ENCODE measurements around the gene DOCK9. TPM values are rescaled to one million over a fixed set of nuclear protein-coding genes. Genes with fewer than 3 reads are reported as not detected.

DOCK9 gene, protein sequence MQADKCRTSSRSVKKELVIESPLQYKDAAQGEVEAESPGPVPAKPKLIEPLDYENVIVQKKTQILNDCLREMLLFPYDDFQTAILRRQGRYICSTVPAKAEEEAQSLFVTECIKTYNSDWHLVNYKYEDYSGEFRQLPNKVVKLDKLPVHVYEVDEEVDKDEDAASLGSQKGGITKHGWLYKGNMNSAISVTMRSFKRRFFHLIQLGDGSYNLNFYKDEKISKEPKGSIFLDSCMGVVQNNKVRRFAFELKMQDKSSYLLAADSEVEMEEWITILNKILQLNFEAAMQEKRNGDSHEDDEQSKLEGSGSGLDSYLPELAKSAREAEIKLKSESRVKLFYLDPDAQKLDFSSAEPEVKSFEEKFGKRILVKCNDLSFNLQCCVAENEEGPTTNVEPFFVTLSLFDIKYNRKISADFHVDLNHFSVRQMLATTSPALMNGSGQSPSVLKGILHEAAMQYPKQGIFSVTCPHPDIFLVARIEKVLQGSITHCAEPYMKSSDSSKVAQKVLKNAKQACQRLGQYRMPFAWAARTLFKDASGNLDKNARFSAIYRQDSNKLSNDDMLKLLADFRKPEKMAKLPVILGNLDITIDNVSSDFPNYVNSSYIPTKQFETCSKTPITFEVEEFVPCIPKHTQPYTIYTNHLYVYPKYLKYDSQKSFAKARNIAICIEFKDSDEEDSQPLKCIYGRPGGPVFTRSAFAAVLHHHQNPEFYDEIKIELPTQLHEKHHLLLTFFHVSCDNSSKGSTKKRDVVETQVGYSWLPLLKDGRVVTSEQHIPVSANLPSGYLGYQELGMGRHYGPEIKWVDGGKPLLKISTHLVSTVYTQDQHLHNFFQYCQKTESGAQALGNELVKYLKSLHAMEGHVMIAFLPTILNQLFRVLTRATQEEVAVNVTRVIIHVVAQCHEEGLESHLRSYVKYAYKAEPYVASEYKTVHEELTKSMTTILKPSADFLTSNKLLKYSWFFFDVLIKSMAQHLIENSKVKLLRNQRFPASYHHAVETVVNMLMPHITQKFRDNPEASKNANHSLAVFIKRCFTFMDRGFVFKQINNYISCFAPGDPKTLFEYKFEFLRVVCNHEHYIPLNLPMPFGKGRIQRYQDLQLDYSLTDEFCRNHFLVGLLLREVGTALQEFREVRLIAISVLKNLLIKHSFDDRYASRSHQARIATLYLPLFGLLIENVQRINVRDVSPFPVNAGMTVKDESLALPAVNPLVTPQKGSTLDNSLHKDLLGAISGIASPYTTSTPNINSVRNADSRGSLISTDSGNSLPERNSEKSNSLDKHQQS (N-terminal part only)
- total RNA-seq (2022; extraction: Qiagen RNA extraction) = 18.9 to 35.0 TPM (median 24.8 TPM) in 5 replicates

DNA sequence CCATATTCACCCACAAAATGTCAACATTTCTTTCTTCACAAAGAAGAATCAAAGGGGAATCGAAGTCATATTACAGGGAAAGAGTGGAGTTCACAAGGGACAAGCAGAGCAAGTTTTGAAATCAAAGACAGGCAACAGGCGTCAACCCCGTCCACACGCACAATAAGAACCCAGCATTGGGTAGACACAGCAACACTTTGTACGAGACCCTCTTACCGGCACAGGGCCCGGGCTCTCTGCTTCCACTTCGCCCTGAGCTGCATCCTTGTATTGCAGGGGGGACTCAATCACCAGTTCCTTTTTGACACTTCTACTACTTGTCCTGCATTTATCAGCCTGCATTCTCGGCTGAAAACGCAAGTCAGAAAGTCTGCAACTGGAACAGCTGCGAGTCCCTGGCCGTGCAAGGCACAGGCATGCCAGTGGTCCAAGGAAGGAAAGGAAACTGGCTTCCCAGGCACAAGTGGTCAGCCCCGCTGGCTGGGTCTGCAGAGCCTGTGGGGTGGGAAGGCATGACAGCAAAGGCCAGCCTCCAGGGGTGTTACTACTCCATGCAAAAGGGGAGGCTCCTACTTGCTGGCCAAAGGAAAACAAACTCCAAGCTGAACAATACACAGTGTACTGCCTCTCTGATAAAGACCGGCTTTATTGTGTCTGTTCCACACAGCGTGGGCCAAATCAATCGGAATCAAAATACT, at the start of gene DOCK9:
TSS of gene DOCK9 (minus strand) at position 497 of the 698 bp plus-strand sequence. CDS start at position 342, 155 bp downstream.

GRCh38 chr13:98752467-98753290, 225.2 kb downstream of the DOCK9 start, which contains the start of gene SLC15A1:
TSS of gene SLC15A1 (minus strand) at chr13:98752672. CDS start at chr13:98752598, 74 bp downstream.

Other genes with a start within 250 kb of the DOCK9 start
- 0.03 to 0.07 TPM (median 0.05 TPM) in 5 replicates for gene SLC15A1, start 225.4 kb downstream of the DOCK9 start, total RNA-seq (2022; extraction: Qiagen RNA extraction)
- 62.2 to 68.6 TPM (median 65.6 TPM) in 5 replicates for gene UBAC2, start 222.8 kb upstream of the DOCK9 start, total RNA-seq (2022; extraction: Qiagen RNA extraction)